Natural killer cell (primary cell): ENCODE results near the gene TFF3. TPM values are rescaled to one million over a fixed set of nuclear protein-coding genes. Genes with fewer than 3 reads are reported as not detected.

Source experiments
- ATAC-seq, 3 donors: fragments of 150-1000 bp in 2 of 3; fragments of 200-7000 bp in 1 of 3; cut with Tn5 transposase; 1 replicate in 1 of 3; 2 replicates in 2 of 3; pipeline ENCODE4 v1.10.0; 2021; ENCODE audit warnings: mild to moderate bottlenecking in 2 of 3, moderate library complexity in 2 of 3
- DNase-seq, 2 donors: peaks; one replicate each; pipeline versions ENCODE4 v3.0.0 to v3.0.0-alpha.2; 2013 to 2021; ENCODE audit warnings: mixed read lengths in 1 of 2
- H3K27ac ChIP-seq: one replicate; pipeline ENCODE4 v1.5.1; 2013; ENCODE audit warnings: mild to moderate bottlenecking, low read length
- H3K27me3 ChIP-seq: one replicate; pipeline ENCODE4 v1.6.1; 2013; ENCODE audit warnings: low read length; ENCODE audit not compliant: control insufficient read depth, insufficient read depth
- H3K36me3 ChIP-seq: one replicate; pipeline ENCODE4 v1.6.1; 2013; ENCODE audit warnings: low read length; ENCODE audit not compliant: control insufficient read depth, insufficient read depth
- H3K4me1 ChIP-seq: one replicate; pipeline ENCODE4 v1.6.1; 2013; ENCODE audit warnings: low read length; ENCODE audit not compliant: control insufficient read depth, insufficient read depth
- H3K4me3 ChIP-seq: one replicate; pipeline ENCODE4 v1.5.1; 2013; ENCODE audit warnings: low read length
- H3K9me3 ChIP-seq: one replicate; pipeline ENCODE4 v1.6.1; 2013; ENCODE audit warnings: low read length; ENCODE audit not compliant: control insufficient read depth, insufficient read depth
- H3K27ac Mint-ChIP-seq, 2 donors: one replicate each; pipeline ENCODE4 v1.8.0; 2022; ENCODE audit warnings: mild to moderate bottlenecking in 2 of 2, mixed read lengths in 2 of 2, moderate library complexity in 1 of 2
- H3K27me3 Mint-ChIP-seq, 2 donors: one replicate each; pipeline ENCODE4 v1.8.0; 2022; ENCODE audit warnings: low read depth in 2 of 2, mixed read lengths in 2 of 2
- H3K36me3 Mint-ChIP-seq: one replicate; pipeline ENCODE4 v1.8.0; 2022; ENCODE audit warnings: mixed read lengths
- H3K4me1 Mint-ChIP-seq, 2 donors: one replicate each; pipeline ENCODE4 v1.8.0; 2022; ENCODE audit warnings: mixed read lengths in 2 of 2
- H3K4me3 Mint-ChIP-seq: one replicate; pipeline ENCODE4 v1.8.0; 2022; ENCODE audit warnings: mild to moderate bottlenecking, moderate library complexity, mixed read lengths
- H3K9me3 Mint-ChIP-seq, 2 donors: one replicate each; pipeline ENCODE4 v1.8.0; 2022; ENCODE audit warnings: mixed read lengths in 2 of 2
- CTCF ChIP-seq: fragments of 200-600 bp; IDR thresholded peaks from one replicate; pipeline ENCODE4 v1.8.0; 2022; ENCODE audit warnings: antibody characterized with exemption
- WGBS: methylation state at CpG from one replicate; pipeline ENCODE4 v1.1.7; 2013; ENCODE audit warnings: missing lambda C conversion rate; ENCODE audit not compliant: insufficient coverage; 5-methylcytosine and 5-hydroxymethylcytosine counted together
- intact Hi-C: fragments of 100-400 bp; cut with micrococcal nuclease; formaldehyde crosslinking; loops from one replicate; pipeline ENCODE4 v1.14.2; 2022
- total RNA-seq, 4 donors: library from RNA; stranded (reverse); fragments of 120-200 nt in 1 of 4; gene quantifications; one replicate each; pipeline versions ENCODE4 v1.2.3 to v1.2.4, GENCODE V29; 2013 to 2022

TFF3 gene
- total RNA-seq, 3 donors from 2014 or later (not counting 1 experiment from before 2014, with no cell fraction given) = not detected

- H3K9me3 ChIP-seq = no peaks in the 10 kb centered on the region
- H3K36me3 ChIP-seq = no peaks in the 10 kb centered on the region
- peak; percentile 71 to 94 for DNase-seq
- no peak overlapping the region for H3K4me3 Mint-ChIP-seq
- peak; percentile 83 to 100 (median 99) for ATAC-seq
- WGBS = 58% methylated on average over 22 of the region's 23 CpGs
- peak; percentile 70 for TF ChIP-seq CTCF
- intact Hi-C loops = loop anchor here (1.0 to 10.0 kb wide), 2 partner anchors 112 to 187 kb away; no protein-coding TSS in a partner anchor
- no peaks in the 10 kb centered on the region for H3K36me3 Mint-ChIP-seq
- H3K27ac Mint-ChIP-seq = no peak overlapping the region
- peaks cover 8% of the 10 kb centered on the region for H3K4me1 ChIP-seq
- H3K27me3 Mint-ChIP-seq = peaks cover 19 to 58% of the 10 kb centered on the region in 2 donors
- H3K9me3 Mint-ChIP-seq = no peaks in the 10 kb centered on the region
- H3K4me3 ChIP-seq = no peak overlapping the region
- no peak overlapping the region for H3K27ac ChIP-seq
- H3K27me3 ChIP-seq = peaks cover 6% of the 10 kb centered on the region
- H3K4me1 Mint-ChIP-seq = peaks cover 6 to 8% of the 10 kb centered on the region in 2 donors
Measured at GRCh38 chr21:42337830-42338728, 22.9 kb upstream of the TFF3 start.

- Histone ChIP-seq H3K27ac (no peak overlapping the region), H3K4me3 (no peak overlapping the region), H3K27me3 (peaks cover 6% of the 10 kb centered on the region), H3K36me3 (no peaks in the 10 kb centered on the region), H3K9me3 (no peaks in the 10 kb centered on the region), H3K4me1 (peaks cover 8% of the 10 kb centered on the region)
- peaks cover 23 to 66% of the 10 kb centered on the region in 2 donors for H3K27me3 Mint-ChIP-seq
- no peaks in the 10 kb centered on the region for H3K9me3 Mint-ChIP-seq
- ATAC-seq (no peak), DNase-seq (no peak)
- intact Hi-C loops = loop anchor here (10.0 kb wide), 1 partner anchor 188 kb away; no protein-coding TSS in a partner anchor
- no peak overlapping the region for H3K27ac Mint-ChIP-seq
- no peak overlapping the region for H3K4me3 Mint-ChIP-seq
- no peak for TF ChIP-seq CTCF
- 94% methylated on average over 4 of the region's 4 CpGs for WGBS
- no peaks in the 10 kb centered on the region for H3K36me3 Mint-ChIP-seq
- H3K4me1 Mint-ChIP-seq = peaks cover 6 to 8% of the 10 kb centered on the region in 2 donors
Measured at GRCh38 chr21:42337276-42337675, 22.1 kb upstream of the TFF3 start.

GRCh38 chr21:42336054-42336453 is 20.8 kb upstream of the TFF3 start:
- Mint-ChIP-seq H3K4me1 (peaks cover 6 to 8% of the 10 kb centered on the region in 2 donors), H3K4me3 (no peak overlapping the region), H3K9me3 (peaks cover 0 to 6% of the 10 kb centered on the region in 2 donors), H3K36me3 (peaks cover 10% of the 10 kb centered on the region), H3K27me3 (peaks cover 25 to 74% of the 10 kb centered on the region in 2 donors), H3K27ac (no peak overlapping the region)
- Histone ChIP-seq H3K36me3 (no peaks in the 10 kb centered on the region), H3K27ac (no peak overlapping the region), H3K9me3 (no peaks in the 10 kb centered on the region), H3K27me3 (peaks cover 6% of the 10 kb centered on the region), H3K4me3 (no peak overlapping the region), H3K4me1 (peaks cover 8% of the 10 kb centered on the region)
- DNase-seq (no peak), ATAC-seq (no peak)
- WGBS = 66% methylated on average over 10 of the region's 10 CpGs
- intact Hi-C loops = loop anchor here (10.0 kb wide), 1 partner anchor 189 kb away; no protein-coding TSS in a partner anchor
- no peak for TF ChIP-seq CTCF
